H9 (cell line): ENCODE measurements around the gene LRFN2. TPM values are rescaled to one million over a fixed set of nuclear protein-coding genes. Genes with fewer than 3 reads are reported as not detected.
A peak's percentile ranks its signal among the peaks of the same experiment; 100 is the strongest.

Experiments
- DNase-seq: peaks from one replicate; pipeline ENCODE4 v3.0.0-alpha.2; 2017
- H2AFZ ChIP-seq: one replicate; pipeline ENCODE4 v1.6.1; 2013; ENCODE audit warnings: mild to moderate bottlenecking, low read length, control low read depth, moderate library complexity
- H2AK5ac ChIP-seq: 2 replicates; pipeline ENCODE4 v1.6.1; 2013; ENCODE audit warnings: low read length, control low read depth, mixed read lengths; ENCODE audit not compliant: insufficient read length
- H2BK120ac ChIP-seq: one replicate; pipeline ENCODE4 v1.6.1; 2013; ENCODE audit warnings: low read depth, mild to moderate bottlenecking, low read length, control low read depth, inconsistent platforms; ENCODE audit not compliant: poor library complexity, severe bottlenecking
- H2BK12ac ChIP-seq: 2 replicates; pipeline ENCODE4 v1.6.1; 2013; ENCODE audit warnings: low read length, control low read depth, mixed read lengths, low read depth; ENCODE audit not compliant: insufficient read length
- H2BK15ac ChIP-seq: 2 replicates; pipeline ENCODE4 v1.6.1; 2013; ENCODE audit warnings: low read depth, low read length, control low read depth
- H2BK20ac ChIP-seq: one replicate; pipeline ENCODE4 v1.6.1; 2013; ENCODE audit warnings: low read depth, mild to moderate bottlenecking, low read length, control low read depth, inconsistent platforms; ENCODE audit not compliant: poor library complexity, severe bottlenecking
- H2BK5ac ChIP-seq: 2 replicates; pipeline ENCODE4 v1.6.1; 2013; ENCODE audit warnings: low read length, control low read depth, mixed read lengths; ENCODE audit not compliant: insufficient read length
- H3K14ac ChIP-seq: 2 replicates; pipeline ENCODE4 v1.6.1; 2013; ENCODE audit warnings: low read length, control low read depth; ENCODE audit not compliant: insufficient read depth
- H3K18ac ChIP-seq: 2 replicates; pipeline ENCODE4 v1.6.1; 2013; ENCODE audit warnings: low read depth, mild to moderate bottlenecking, mixed read lengths, low read length, control low read depth; ENCODE audit not compliant: insufficient read length
- H3K23ac ChIP-seq: 2 replicates; pipeline ENCODE4 v1.6.1; 2013; ENCODE audit warnings: low read length, control low read depth, mixed read lengths, low read depth; ENCODE audit not compliant: insufficient read length
- H3K23me2 ChIP-seq: 2 replicates; pipeline ENCODE4 v1.6.1; 2013; ENCODE audit warnings: low read depth, mild to moderate bottlenecking, mixed read lengths, low read length, control low read depth; ENCODE audit not compliant: insufficient read length, poor library complexity, severe bottlenecking
- H3K27ac ChIP-seq: 2 replicates; pipeline ENCODE4 v1.5.1; 2013; ENCODE audit warnings: low read length, control low read depth, mixed read lengths, low read depth; ENCODE audit not compliant: insufficient read length
- H3K27me3 ChIP-seq: 2 replicates; pipeline ENCODE4 v1.6.1; 2013; ENCODE audit warnings: low read length, control low read depth, inconsistent platforms; ENCODE audit not compliant: insufficient read depth
- H3K4ac ChIP-seq: 2 replicates; pipeline ENCODE4 v1.6.1; 2013; ENCODE audit warnings: low read depth, mild to moderate bottlenecking, control low read depth, inconsistent platforms, low read length, moderate library complexity
- H3K4me1 ChIP-seq: 2 replicates; pipeline ENCODE4 v1.6.1; 2013; ENCODE audit warnings: low read length, control low read depth, inconsistent platforms; ENCODE audit not compliant: insufficient read depth
- H3K4me2 ChIP-seq: 2 replicates; pipeline ENCODE4 v1.6.1; 2013; ENCODE audit warnings: low read length, control low read depth, mixed read lengths; ENCODE audit not compliant: insufficient read length, insufficient read depth
- H3K56ac ChIP-seq: 2 replicates; pipeline ENCODE4 v1.6.1; 2013; ENCODE audit warnings: low read depth, mild to moderate bottlenecking, mixed read lengths, low read length, control low read depth; ENCODE audit not compliant: insufficient read length
- H3K79me1 ChIP-seq: 2 replicates; pipeline ENCODE4 v1.6.1; 2013; ENCODE audit warnings: low read depth, mild to moderate bottlenecking, moderate library complexity, low read length, control low read depth, inconsistent platforms; ENCODE audit not compliant: insufficient read depth, poor library complexity, severe bottlenecking
- H3K79me2 ChIP-seq: 2 replicates; pipeline ENCODE4 v1.6.1; 2013; ENCODE audit warnings: low read length, control low read depth, inconsistent platforms; ENCODE audit not compliant: insufficient read depth
- H3K9ac ChIP-seq: 2 replicates; pipeline ENCODE4 v1.6.1; 2013; ENCODE audit warnings: low read length, control low read depth, mixed read lengths; ENCODE audit not compliant: insufficient read length; ENCODE audit errors: extremely low read depth
- H3K9me3 ChIP-seq: one replicate; pipeline ENCODE4 v1.6.1; 2013; ENCODE audit warnings: low read depth, low read length, inconsistent platforms; ENCODE audit not compliant: control insufficient read depth
- H3T11ph ChIP-seq: one replicate; pipeline ENCODE4 v1.6.1; 2013; ENCODE audit warnings: mild to moderate bottlenecking, low read length, control low read depth, inconsistent platforms
- H4K20me1 ChIP-seq: one replicate; pipeline ENCODE4 v1.6.1; 2013; ENCODE audit not compliant: control insufficient read depth, insufficient read length, insufficient read depth
- H4K5ac ChIP-seq: 2 replicates; pipeline ENCODE4 v1.6.1; 2013; ENCODE audit warnings: low read depth, mild to moderate bottlenecking, mixed read lengths, low read length, control low read depth; ENCODE audit not compliant: insufficient read length
- H4K8ac ChIP-seq: replicated peaks from 2 replicates; pipeline ENCODE4 v1.6.1; 2013; ENCODE audit warnings: low read length, control low read depth, mixed read lengths, low read depth; ENCODE audit not compliant: insufficient read length
- H4K91ac ChIP-seq: 2 replicates; pipeline ENCODE4 v1.6.1; 2013; ENCODE audit warnings: low read depth, mild to moderate bottlenecking, moderate library complexity, mixed read lengths, low read length, control low read depth; ENCODE audit not compliant: insufficient read length
- H3K27ac Mint-ChIP-seq, 3 experiments: 2 replicates in 2 of 3; 3 replicates in 1 of 3; pipeline ENCODE4 v1.8.0; 2020 to 2021; ENCODE audit warnings: mixed read lengths in 3 of 3, mild to moderate bottlenecking in 1 of 3, moderate library complexity in 1 of 3
- H3K27me3 Mint-ChIP-seq: 2 replicates; pipeline ENCODE4 v1.8.0; 2021; ENCODE audit warnings: low read depth, mild to moderate bottlenecking, moderate library complexity, mixed read lengths
- H3K36me3 Mint-ChIP-seq, 3 experiments: 2 replicates in 2 of 3; 3 replicates in 1 of 3; pipeline ENCODE4 v1.8.0; 2020 to 2021; ENCODE audit warnings: low read depth in 3 of 3, mixed read lengths in 3 of 3; ENCODE audit not compliant: insufficient read depth in 1 of 3
- H3K4me1 Mint-ChIP-seq, 2 experiments: 2 replicates each; pipeline ENCODE4 v1.8.0; 2020; ENCODE audit warnings: mixed read lengths in 2 of 2
- H3K4me3 Mint-ChIP-seq, 2 experiments: 2 replicates in 1 of 2; 3 replicates in 1 of 2; pipeline ENCODE4 v1.8.0; 2020 to 2021; ENCODE audit warnings: mild to moderate bottlenecking in 2 of 2, mixed read lengths in 2 of 2, moderate library complexity in 1 of 2
- H3K9me3 Mint-ChIP-seq, 2 experiments: 2 replicates in 1 of 2; 3 replicates in 1 of 2; pipeline ENCODE4 v1.8.0; 2020; ENCODE audit warnings: mild to moderate bottlenecking in 2 of 2, mixed read lengths in 2 of 2, moderate library complexity in 1 of 2
- CTCF ChIP-seq: fragments of 200-600 bp; sonication (generic); conservative IDR thresholded peaks from 3 replicates; pipeline ENCODE4 v1.8.0; 2021; ENCODE audit warnings: antibody characterized with exemption, mild to moderate bottlenecking
- WGBS: extraction: QIAGEN DNeasy Blood & Tissue Kit; methylation state at CpG from one replicate; pipeline ENCODE4 v1.1.7; 2013; ENCODE audit warnings: missing lambda C conversion rate, low lambda C conversion rate, mixed read lengths; ENCODE audit not compliant: insufficient read length; ENCODE audit errors: extremely low coverage; 5-methylcytosine and 5-hydroxymethylcytosine counted together
- total RNA-seq: library from RNA; stranded (reverse); gene quantifications from 2 replicates; pipeline ENCODE4 v1.2.1, GENCODE V29; 2021

LRFN2 gene
- total RNA-seq, 1 experiment from 2014 or later = 0.11 TPM

GRCh38 chr6:40399888-40400457, 187.2 kb downstream of the LRFN2 start:
- Histone ChIP-seq H4K8ac (no peak overlapping the region), H3K18ac (no peak overlapping the region), H2AK5ac (no peak overlapping the region), H4K5ac (no peak overlapping the region), H3K27ac (no peak overlapping the region), H4K20me1 (no peaks in the 10 kb centered on the region), H3K9me3 (no peaks in the 10 kb centered on the region), H3K23ac (no peak overlapping the region), H3K9ac (no peak overlapping the region), H3K4me1 (no peaks in the 10 kb centered on the region), H3K4me2 (no peak overlapping the region), H3K27me3 (no peaks in the 10 kb centered on the region), H2BK12ac (no peak overlapping the region), H3K79me2 (no peaks in the 10 kb centered on the region), H2BK15ac (no peak overlapping the region), H2AFZ (no peak overlapping the region), H3K4ac (no peak overlapping the region), H3K56ac (no peak overlapping the region), H4K91ac (no peak overlapping the region), H2BK120ac (no peak overlapping the region), H3K79me1 (no peaks in the 10 kb centered on the region), H2BK5ac (no peak overlapping the region), H3K23me2 (no peaks in the 10 kb centered on the region), H3T11ph (no peak overlapping the region), H2BK20ac (no peak overlapping the region), H3K14ac (no peak overlapping the region)
- no CpG with 5 or more reads among the region's 4 CpGs for WGBS
- no peak for TF ChIP-seq CTCF
- no peaks in the 10 kb centered on the region for H3K36me3 Mint-ChIP-seq
- peaks cover 7 to 11% of the 10 kb centered on the region in 2 experiments; a peak in 3 of 4 replicates for H3K4me1 Mint-ChIP-seq
- no peaks in the 10 kb centered on the region for H3K9me3 Mint-ChIP-seq
- H3K4me3 Mint-ChIP-seq = no peak overlapping the region
- H3K27me3 Mint-ChIP-seq = no peaks in the 10 kb centered on the region; the same call in 1 of the 2 replicates
- peak overlapping the region in 1 of 3 experiments; percentile 37; a peak in 2 of 7 replicates for H3K27ac Mint-ChIP-seq
- DNase-seq = no peak
